Mesodermal cell (in vitro differentiated cells): Measurements from ENCODE around the gene POLE.

Source experiments
- H3K27ac ChIP-seq: 2 replicates; pipeline ENCODE4 v1.7.0; 2013; ENCODE audit warnings: mild to moderate bottlenecking, low read depth, low read length, moderate library complexity; ENCODE audit not compliant: severe bottlenecking
- H3K36me3 ChIP-seq: 2 replicates; pipeline ENCODE4 v1.7.1; 2013; ENCODE audit warnings: mild to moderate bottlenecking, low read length, moderate library complexity; ENCODE audit not compliant: control insufficient read depth, insufficient read depth
- H3K4me1 ChIP-seq: one replicate; pipeline ENCODE4 v1.7.1; 2013; ENCODE audit warnings: mild to moderate bottlenecking, low read length; ENCODE audit not compliant: insufficient read depth, control insufficient read depth, poor library complexity, severe bottlenecking
- H3K4me3 ChIP-seq: 2 replicates; pipeline ENCODE4 v1.7.0; 2013; ENCODE audit warnings: low read length, control low read depth, mild to moderate bottlenecking; ENCODE audit not compliant: insufficient read depth, poor library complexity, severe bottlenecking; ENCODE audit errors: extremely low read depth
- H3K9me3 ChIP-seq: 2 replicates; pipeline ENCODE4 v1.7.1; 2013; ENCODE audit warnings: mild to moderate bottlenecking, low read length, moderate library complexity; ENCODE audit not compliant: control insufficient read depth
- WGBS, 2 experiments: methylation state at CpG; one replicate each; pipeline ENCODE4 v1.1.5; 2013; ENCODE audit warnings: missing lambda C conversion rate in 2 of 2; ENCODE audit not compliant: insufficient coverage in 2 of 2; 5-methylcytosine and 5-hydroxymethylcytosine counted together

Gene POLE

DNA sequence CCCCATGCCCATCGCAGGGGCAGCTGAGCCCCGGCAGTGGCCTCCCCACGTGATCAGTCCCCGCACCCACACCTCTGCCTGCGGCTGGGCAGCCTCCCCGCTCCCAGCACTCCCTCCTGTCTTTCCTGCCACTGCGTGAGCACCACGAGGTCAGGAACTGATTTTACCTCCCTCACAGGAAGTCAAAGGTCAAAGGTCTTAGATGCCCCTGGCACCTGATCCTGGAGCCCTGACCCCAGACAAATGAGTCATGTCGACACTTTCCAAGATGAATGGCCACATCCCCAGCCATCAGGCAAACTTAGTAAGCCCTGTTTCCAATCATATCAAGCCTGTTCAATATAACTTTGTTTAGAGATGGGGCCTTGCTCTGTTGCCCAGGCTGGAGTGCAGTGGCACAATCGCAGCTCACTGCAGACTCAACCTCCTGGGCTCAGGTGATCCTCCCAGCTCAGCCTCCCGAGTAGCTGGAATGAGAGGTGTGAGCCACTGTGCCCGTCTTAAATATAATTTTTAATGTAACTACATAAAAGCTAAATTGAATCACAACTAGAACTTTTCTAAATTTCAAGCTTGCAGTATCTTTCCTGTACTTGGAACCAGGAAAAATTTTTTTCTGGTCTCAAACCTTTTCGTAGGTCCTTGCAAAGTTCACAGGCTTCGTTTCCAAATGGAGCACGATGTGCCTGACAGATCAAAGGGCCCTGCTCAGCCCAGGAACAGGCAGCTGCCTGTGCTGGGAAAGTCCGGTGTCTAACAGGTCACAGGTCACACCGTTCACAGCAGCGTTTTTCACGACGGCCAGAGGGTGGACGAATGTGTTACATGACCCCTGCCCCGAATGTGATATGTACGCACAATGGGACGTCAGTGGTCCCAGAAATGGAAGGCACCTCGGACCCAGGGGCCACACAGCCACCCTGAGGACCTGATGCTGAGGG, 78.6 kb downstream of the POLE start:
- Histone ChIP-seq H3K4me1 (no peaks in the 10 kb centered on the region), H3K27ac (no peak overlapping the region), H3K36me3 (no peaks in the 10 kb centered on the region), H3K9me3 (peaks cover 4% of the 10 kb centered on the region), H3K4me3 (no peak overlapping the region)
- WGBS, 2 experiments: 64 to 67% methylated on average over 23 to 24 of the region's 25 CpGs

DNA sequence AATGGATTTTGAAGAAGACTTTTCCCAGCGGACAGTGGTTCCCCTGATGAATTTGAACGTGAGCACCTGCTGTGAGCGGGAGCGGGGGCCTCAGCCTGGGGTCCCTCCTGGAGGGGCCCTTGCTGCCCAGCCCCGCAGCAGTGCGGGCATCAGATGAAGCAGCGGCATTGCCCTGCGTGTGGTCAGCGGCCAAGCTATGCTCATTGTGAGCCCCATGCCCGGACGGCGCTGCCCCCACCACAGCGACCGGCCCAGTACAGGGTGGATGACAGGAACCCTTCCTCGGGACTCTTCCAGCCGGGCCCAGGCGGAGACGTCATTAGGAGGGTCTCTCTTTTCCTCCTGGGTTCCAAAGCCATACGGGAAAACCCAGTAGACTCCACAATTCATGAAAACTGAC, 80.2 kb downstream of the POLE start:
- Histone ChIP-seq H3K36me3 (no peaks in the 10 kb centered on the region), H3K4me1 (no peaks in the 10 kb centered on the region), H3K27ac (no peak overlapping the region), H3K4me3 (no peak overlapping the region), H3K9me3 (peaks cover 4% of the 10 kb centered on the region)
- 76 to 80% methylated on average over 19 of the region's 19 CpGs for WGBS, 2 experiments

DNA sequence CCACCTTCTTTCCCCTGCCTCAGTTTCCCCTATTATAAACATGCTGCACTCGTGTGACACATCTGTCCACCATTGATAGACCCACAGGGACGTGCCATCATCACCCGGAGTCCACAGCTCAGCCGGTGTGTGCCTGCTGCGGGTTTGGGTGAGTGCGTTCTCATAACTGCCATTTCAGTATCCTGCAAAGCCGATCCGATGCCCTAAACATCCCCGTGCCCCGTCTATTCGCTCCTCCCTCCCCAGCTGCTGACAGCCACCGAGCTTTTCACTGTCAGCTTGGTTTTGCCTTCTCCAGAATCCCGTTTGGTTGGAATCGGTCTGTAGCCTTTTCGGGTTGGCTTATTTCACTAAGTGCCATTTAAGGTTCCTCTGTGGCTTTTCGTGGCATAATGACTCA, 80.7 kb downstream of the POLE start:
- Histone ChIP-seq H3K9me3 (peaks cover 3% of the 10 kb centered on the region), H3K4me3 (no peak overlapping the region), H3K27ac (no peak overlapping the region), H3K36me3 (no peaks in the 10 kb centered on the region), H3K4me1 (no peaks in the 10 kb centered on the region)
- WGBS, 2 experiments: 62 to 73% methylated on average over 16 of the region's 16 CpGs

DNA sequence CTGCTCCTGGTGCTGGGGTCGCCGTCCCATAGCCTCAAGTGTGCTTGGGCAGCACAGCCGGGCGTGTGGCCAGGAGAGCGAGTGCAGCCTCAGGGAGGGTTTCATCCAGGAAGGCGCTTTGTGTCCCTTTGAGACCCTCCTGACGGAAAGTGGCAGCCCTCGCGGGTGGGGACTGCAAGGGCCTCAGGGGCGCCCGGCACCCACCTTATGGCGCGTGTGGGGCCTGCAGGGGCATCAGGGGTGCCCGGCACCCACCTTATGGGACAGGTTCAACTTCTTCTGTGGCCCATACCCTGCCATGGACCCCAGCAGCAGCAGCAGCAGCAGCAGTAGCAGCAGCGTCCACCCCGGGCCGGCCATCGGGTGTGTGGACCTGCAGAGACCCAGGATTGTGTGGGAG, 81.2 kb downstream of the POLE start:
- Histone ChIP-seq H3K36me3 (no peaks in the 10 kb centered on the region), H3K4me1 (no peaks in the 10 kb centered on the region), H3K4me3 (no peak overlapping the region), H3K9me3 (no peaks in the 10 kb centered on the region), H3K27ac (no peak overlapping the region)
- WGBS, 2 experiments: 80 to 88% methylated on average over 8 to 18 of the region's 18 CpGs

DNA sequence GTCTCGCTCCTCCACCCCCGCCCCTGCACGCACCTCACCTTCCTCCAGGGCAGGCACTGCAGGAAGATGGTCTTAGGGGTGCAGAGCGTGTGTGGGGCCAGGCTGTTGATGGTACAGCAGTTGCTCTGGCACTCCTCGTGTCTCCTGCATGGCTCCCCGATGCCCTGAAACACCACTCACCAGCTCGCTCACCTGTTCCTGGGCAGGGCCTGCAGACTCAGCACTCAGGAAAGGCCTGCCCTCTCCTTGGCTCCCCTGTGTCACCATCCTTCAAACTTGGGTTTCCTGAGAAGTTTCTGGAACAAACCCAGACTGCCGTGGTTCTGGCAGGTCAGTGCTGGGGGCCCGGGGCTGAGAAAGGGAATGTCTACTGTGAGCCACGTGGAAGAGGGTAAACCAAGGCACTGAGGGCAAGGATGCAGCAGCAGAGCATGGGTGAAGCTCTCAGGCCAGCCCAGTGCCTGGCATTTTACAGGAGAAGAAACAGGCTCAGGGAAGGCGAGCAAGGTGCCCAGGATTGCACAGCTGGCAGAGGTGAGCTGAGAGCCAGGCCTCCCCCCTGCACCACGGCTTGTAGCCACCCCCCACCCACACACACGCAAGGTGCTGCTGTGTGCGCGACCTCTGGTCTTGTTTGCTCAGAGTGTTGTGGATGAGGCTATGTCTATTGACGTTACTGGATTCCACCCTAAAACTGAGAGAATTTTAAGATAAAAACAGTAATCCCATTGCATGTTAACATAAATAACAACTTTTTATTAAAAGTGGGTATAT, 82.3 kb downstream of the POLE start:
- H3K27ac ChIP-seq: no peak overlapping the region
- H3K9me3 ChIP-seq: no peaks in the 10 kb centered on the region
- no peaks in the 10 kb centered on the region for H3K4me1 ChIP-seq
- WGBS, 2 experiments: 73 to 89% methylated on average over 6 to 7 of the region's 16 CpGs
- no peaks in the 10 kb centered on the region for H3K36me3 ChIP-seq
- no peak overlapping the region for H3K4me3 ChIP-seq

DNA sequence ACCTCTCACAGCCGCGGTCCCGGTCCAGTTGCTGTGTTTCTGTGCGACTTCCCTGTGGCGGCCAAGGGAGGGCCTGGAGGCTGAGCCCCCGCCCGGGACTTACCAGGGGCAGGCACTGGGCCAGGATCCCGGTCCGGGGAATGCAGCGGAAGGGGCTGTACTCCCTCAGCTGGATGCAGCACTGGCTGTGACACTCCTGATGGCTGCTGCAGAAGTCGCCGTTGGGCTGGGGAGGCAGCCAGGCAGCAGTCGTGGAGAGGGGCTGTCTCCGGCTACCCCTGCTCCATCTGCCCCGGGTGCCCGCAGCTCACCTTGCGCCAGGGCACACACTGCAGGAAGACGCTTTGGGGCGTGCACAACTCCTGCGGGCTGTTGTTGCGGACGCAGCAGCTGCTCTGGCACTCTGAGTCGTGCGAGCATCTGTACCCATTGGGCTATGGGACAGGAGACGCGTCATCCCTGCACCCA, 83.0 kb downstream of the POLE start:
- Histone ChIP-seq H3K4me3 (no peak overlapping the region), H3K27ac (no peak overlapping the region), H3K4me1 (no peaks in the 10 kb centered on the region), H3K9me3 (no peaks in the 10 kb centered on the region), H3K36me3 (no peaks in the 10 kb centered on the region)
- WGBS, 2 experiments: 70 to 76% methylated on average over 23 to 26 of the region's 26 CpGs

DNA sequence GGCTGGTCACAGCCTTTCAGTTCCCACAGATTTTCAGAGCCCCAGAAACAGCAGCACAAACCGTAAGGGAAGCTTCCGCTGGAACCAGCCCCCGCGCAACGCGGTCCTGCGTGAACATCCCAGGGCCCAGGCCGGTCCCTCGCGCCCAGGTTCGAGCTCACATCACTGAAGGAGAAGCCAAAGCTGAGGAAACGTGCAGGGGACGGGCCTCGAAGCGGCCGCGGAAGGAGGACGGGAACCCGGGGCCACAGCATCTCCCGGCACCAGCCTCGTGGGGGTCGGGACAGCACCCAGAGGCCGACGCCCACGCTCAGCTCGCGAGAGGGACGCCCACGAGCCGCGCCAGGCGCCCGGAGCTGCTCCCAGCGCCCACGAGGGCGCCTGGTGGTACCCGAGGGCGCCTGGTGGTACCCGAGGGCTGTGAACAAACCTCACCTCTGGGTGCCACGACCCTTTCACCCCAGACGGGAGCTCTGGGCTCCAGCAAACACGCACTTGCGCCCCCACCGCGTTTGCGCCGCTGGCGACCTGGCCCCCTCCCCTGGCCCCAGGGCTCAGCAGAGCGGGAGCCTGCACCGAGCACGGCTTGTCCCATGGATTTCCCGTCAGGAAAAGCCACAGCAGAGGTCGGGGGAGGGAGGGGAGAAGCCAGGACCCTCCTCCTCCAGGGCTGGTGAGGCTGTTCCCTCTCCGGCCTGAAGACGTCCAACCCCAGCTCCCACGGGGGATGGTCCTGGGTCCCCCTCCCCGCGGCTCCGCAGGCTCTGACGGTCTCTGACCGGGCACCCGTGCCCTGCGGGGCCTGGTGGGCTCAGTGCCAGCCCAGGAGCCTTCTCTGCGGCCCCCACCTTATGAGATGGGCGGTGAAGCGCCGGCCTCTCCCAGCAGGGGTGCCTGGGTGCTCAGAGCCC, 83.6 kb downstream of the POLE start:
- 81 to 83% methylated on average over 63 to 65 of the region's 67 CpGs for WGBS, 2 experiments
- Histone ChIP-seq H3K27ac (no peak overlapping the region), H3K9me3 (no peaks in the 10 kb centered on the region)

DNA sequence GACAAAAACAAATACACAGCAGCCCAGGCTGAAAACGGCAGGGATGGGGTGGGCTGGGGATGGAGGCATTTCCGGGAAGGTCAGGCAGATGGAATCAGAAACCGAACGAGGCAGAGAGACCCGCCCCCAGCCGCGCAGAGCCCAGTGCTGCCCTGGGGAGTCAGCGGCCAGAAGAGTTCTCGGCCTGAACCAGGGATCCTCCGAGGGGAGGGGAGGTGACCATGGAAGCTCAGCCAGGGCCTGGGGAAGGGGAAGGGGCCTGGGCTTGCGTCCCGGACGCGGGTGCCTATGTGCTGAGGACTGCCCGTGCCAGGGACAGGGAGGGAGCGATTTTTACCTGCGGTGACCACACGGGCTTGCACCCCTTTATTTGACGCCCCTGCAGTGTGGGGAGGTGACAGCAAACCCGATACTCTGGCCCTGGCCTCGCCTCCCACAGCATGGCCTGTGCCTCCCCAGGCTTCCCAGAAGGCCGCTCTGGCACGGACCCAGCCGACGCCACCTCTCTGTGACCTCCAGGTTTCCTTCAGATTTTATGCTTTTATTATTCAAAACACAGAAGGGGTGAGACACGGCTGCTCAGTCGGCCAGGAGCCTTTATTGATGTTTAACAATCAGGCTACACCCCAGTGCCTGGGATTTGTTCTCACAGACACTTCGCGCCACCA, 84.4 kb downstream of the POLE start:
- WGBS, 2 experiments: 47 to 51% methylated on average over 25 to 29 of the region's 29 CpGs

More for the DNA sequence above, 83.6 kb downstream of the POLE start:
- Histone ChIP-seq H3K4me1 (no peaks in the 10 kb centered on the region), H3K4me3 (no peak overlapping the region), H3K36me3 (no peaks in the 10 kb centered on the region)

DNA sequence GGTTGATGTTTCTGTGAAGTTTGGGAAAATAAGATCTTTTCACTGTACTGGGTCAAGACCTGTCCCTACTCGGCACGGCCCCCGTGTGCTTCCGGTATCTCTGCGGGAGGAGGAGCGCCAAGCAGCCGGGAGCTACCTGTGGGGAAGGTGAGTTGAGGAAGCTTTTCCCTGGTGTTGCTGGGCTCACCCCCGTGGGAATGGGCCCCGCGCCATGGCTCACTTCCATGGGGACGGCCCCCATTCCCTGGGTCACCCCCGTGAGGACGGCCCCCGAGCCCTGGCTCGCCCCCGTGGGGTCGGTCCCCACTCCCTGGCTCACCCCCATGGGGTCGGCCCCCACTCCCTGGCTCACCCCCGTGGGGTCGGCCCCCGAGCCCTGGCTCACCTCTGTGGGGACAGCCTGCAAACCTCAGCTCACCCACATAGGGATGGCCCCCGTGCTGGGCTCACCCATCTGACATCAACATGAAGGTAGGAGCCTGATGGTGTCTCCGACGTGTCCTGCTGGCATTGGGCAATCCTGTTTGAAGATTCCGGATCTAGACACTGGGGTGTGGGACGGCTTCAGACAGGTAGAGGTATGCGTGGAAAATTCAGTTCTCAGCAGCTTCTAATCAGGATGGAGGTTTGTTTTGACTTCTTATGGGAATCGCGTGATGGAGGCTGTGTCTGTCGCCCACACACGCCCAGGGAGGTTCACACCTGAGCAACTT, 85.8 kb downstream of the POLE start:
- WGBS, 2 experiments: 72 to 92% methylated on average over 19 to 21 of the region's 31 CpGs
- Histone ChIP-seq H3K4me1 (peaks cover under 1% of the 10 kb centered on the region), H3K9me3 (no peaks in the 10 kb centered on the region), H3K27ac (no peak overlapping the region), H3K36me3 (no peaks in the 10 kb centered on the region), H3K4me3 (no peak overlapping the region)

More for the DNA sequence above, 84.4 kb downstream of the POLE start:
- no peaks in the 10 kb centered on the region for H3K36me3 ChIP-seq
- no peaks in the 10 kb centered on the region for H3K4me1 ChIP-seq
- no peak overlapping the region for H3K4me3 ChIP-seq
- H3K27ac ChIP-seq: no peak overlapping the region
- no peaks in the 10 kb centered on the region for H3K9me3 ChIP-seq
